CD14-positive monocyte (primary cell): ENCODE results near the gene ITGB6. TPM values are rescaled to one million over a fixed set of nuclear protein-coding genes. Genes with fewer than 3 reads are reported as not detected.

Source experiments
- DNase-seq, 3 donors: peaks; one replicate each; pipeline ENCODE4 v3.0.0-alpha.2; 2011 to 2022
- H2AFZ ChIP-seq: 2 replicates; pipeline ENCODE4 v1.6.0; 2012; ENCODE audit warnings: mild to moderate bottlenecking, low read depth, low read length, inconsistent platforms; ENCODE audit not compliant: insufficient read depth, poor library complexity, severe bottlenecking
- H3K27ac ChIP-seq, 2 donors: 1 replicate in 1 of 2; 2 replicates in 1 of 2; pipeline ENCODE4 v1.5.1; 2012 to 2013; ENCODE audit warnings: low read length in 2 of 2, control low read depth in 1 of 2, inconsistent platforms in 1 of 2, low read depth in 1 of 2, mild to moderate bottlenecking in 1 of 2
- H3K27me3 ChIP-seq, 2 donors: one replicate each; pipeline versions ENCODE4 v1.6.0 to v1.6.1; 2011 to 2013; ENCODE audit warnings: low read length in 2 of 2; ENCODE audit not compliant: control insufficient read depth in 2 of 2, insufficient read depth in 2 of 2
- H3K36me3 ChIP-seq, 2 donors: replicated peaks in 1 of 2; 1 replicate in 1 of 2; 2 replicates in 1 of 2; pipeline versions ENCODE4 v1.5.1 to v1.6.1; 2012 to 2013; ENCODE audit warnings: low read length in 2 of 2, control low read depth in 1 of 2, inconsistent platforms in 1 of 2, mild to moderate bottlenecking in 1 of 2; ENCODE audit not compliant: insufficient read depth in 2 of 2, control insufficient read depth in 1 of 2
- H3K4me1 ChIP-seq, 2 donors: 1 replicate in 1 of 2; 2 replicates in 1 of 2; pipeline versions ENCODE4 v1.5.1 to v1.6.1; 2012 to 2013; ENCODE audit warnings: low read length in 2 of 2, control low read depth in 1 of 2, inconsistent platforms in 1 of 2, mild to moderate bottlenecking in 1 of 2, moderate library complexity in 1 of 2; ENCODE audit not compliant: insufficient read depth in 2 of 2, control insufficient read depth in 1 of 2
- H3K4me2 ChIP-seq: replicated peaks from 2 replicates; pipeline ENCODE3; 2012; ENCODE audit warnings: low read length, moderate library complexity, mild to moderate bottlenecking; ENCODE audit not compliant: poor library complexity, severe bottlenecking; ENCODE audit errors: extremely low read depth
- H3K4me3 ChIP-seq, 3 experiments: fragments of 200-600 bp in 1 of 3; sonication (generic) in 1 of 3; replicated peaks in 1 of 3; 1 replicate in 2 of 3; 2 replicates in 1 of 3; pipeline ENCODE4 v1.5.1; 2011 to 2013; ENCODE audit warnings: low read length in 3 of 3, mild to moderate bottlenecking in 3 of 3, control low read depth in 2 of 3, low read depth in 2 of 3, inconsistent platforms in 1 of 3, moderate library complexity in 1 of 3
- H3K79me2 ChIP-seq: 2 replicates; pipeline ENCODE4 v1.6.0; 2012; ENCODE audit warnings: mild to moderate bottlenecking, control low read depth, inconsistent platforms, low read length, moderate library complexity; ENCODE audit not compliant: insufficient read depth
- H3K9ac ChIP-seq: 2 replicates; pipeline ENCODE4 v1.6.0; 2017; ENCODE audit warnings: low read length, mild to moderate bottlenecking; ENCODE audit not compliant: insufficient read depth, poor library complexity, severe bottlenecking
- H3K9me3 ChIP-seq, 2 donors: replicated peaks in 1 of 2; 1 replicate in 1 of 2; 2 replicates in 1 of 2; pipeline versions ENCODE4 v1.5.1 to v1.6.1; 2012 to 2013; ENCODE audit warnings: low read length in 2 of 2, control low read depth in 1 of 2; ENCODE audit not compliant: control insufficient read depth in 1 of 2, insufficient read depth in 1 of 2
- H4K20me1 ChIP-seq: 2 replicates; pipeline ENCODE4 v1.6.0; 2012; ENCODE audit warnings: mild to moderate bottlenecking, low read length, control low read depth, moderate library complexity; ENCODE audit not compliant: insufficient read depth
- H3K27ac Mint-ChIP-seq, 7 donors: one replicate each; pipeline ENCODE4 v1.8.0; 2020; ENCODE audit warnings: mild to moderate bottlenecking in 7 of 7, mixed read lengths in 7 of 7, moderate library complexity in 6 of 7, inconsistent platforms in 2 of 7
- H3K27me3 Mint-ChIP-seq, 3 donors: one replicate each; pipeline ENCODE4 v1.8.0; 2021 to 2022; ENCODE audit warnings: low read depth in 3 of 3, mild to moderate bottlenecking in 3 of 3, mixed read lengths in 3 of 3, moderate library complexity in 3 of 3, inconsistent platforms in 1 of 3
- H3K36me3 Mint-ChIP-seq, 2 donors: one replicate each; pipeline ENCODE4 v1.8.0; 2020; ENCODE audit warnings: mixed read lengths in 2 of 2, inconsistent platforms in 1 of 2, mild to moderate bottlenecking in 1 of 2
- H3K4me1 Mint-ChIP-seq: one replicate; pipeline ENCODE4 v1.8.0; 2020; ENCODE audit warnings: mild to moderate bottlenecking, mixed read lengths
- H3K4me3 Mint-ChIP-seq, 2 donors: one replicate each; pipeline ENCODE4 v1.8.0; 2020; ENCODE audit warnings: mild to moderate bottlenecking in 2 of 2, mixed read lengths in 2 of 2, moderate library complexity in 1 of 2
- H3K9me3 Mint-ChIP-seq, 7 donors: one replicate each; pipeline ENCODE4 v1.8.0; 2020 to 2022; ENCODE audit warnings: mixed read lengths in 7 of 7, mild to moderate bottlenecking in 6 of 7, moderate library complexity in 6 of 7, inconsistent platforms in 2 of 7
- WGBS: methylation state at CpG from one replicate; pipeline ENCODE4 v1.1.5; 2013; ENCODE audit warnings: missing lambda C conversion rate; ENCODE audit not compliant: insufficient coverage; 5-methylcytosine and 5-hydroxymethylcytosine counted together
- intact Hi-C, 2 donors: fragments of 100-400 bp; cut with micrococcal nuclease; formaldehyde crosslinking; loops; one replicate each; pipeline versions ENCODE4 v1.15.0 to v1.15.1; 2023
- polyA plus RNA-seq, 3 donors: library from polyadenylated mRNA; depleted of rRNA in 1 of 3; unstranded in 2 of 3; stranded (reverse) in 1 of 3; fragments of 300-500 nt in 2 of 3; fragments of >200 nt in 1 of 3; fragmentation: Illumina TruSeq in 2 of 3; gene quantifications; 1 replicate in 2 of 3; 2 replicates in 1 of 3; pipeline ENCODE4 v1.2.3, GENCODE V29; 2012 to 2021
- TF ChIP-seq, protein P1 (sequence below): fragments of 200-600 bp; IDR thresholded peaks from one replicate; pipeline ENCODE4 v1.8.0; 2022; ENCODE audit warnings: antibody characterized with exemption, mild to moderate bottlenecking

ITGB6 gene
- polyA plus RNA-seq, 3 donors, result not detected

DNA sequence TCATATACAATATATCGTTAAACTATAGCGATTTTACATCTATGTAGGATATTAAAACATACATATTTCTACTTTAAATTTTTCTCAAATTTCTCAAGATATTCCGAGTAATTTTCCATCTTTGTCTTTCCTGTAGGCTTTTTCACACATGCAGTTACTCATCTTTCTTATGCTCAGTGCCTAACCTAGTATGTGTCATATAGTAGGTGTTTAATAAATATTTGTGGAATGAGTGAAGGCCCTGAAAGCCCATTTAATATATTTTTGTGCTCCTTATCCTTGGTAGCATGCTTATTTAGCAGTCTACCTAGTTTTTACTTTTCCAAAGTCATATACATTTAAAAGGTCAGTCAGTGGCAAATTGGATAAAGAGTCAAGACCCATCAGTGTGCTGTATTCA is 67.3 kb downstream of the ITGB6 start:
- Mint-ChIP-seq H3K4me1 (peaks cover 3% of the 10 kb centered on the region), H3K36me3 (no peaks in the 10 kb centered on the region), H3K9me3 (peaks cover 0 to 3% (median 0%) of the 10 kb centered on the region in 7 donors), H3K27me3 (peaks cover 0 to 2% (median 0%) of the 10 kb centered on the region in 3 donors), H3K4me3 (no peak overlapping the region), H3K27ac (no peak overlapping the region)
- WGBS, result no CpG with 5 or more reads among the region's 3 CpGs
- no peaks in the 10 kb centered on the region for H3K27me3 ChIP-seq
- H3K9me3 ChIP-seq, result no peaks in the 10 kb centered on the region
- H3K36me3 ChIP-seq, result no peaks in the 10 kb centered on the region
- H3K27ac ChIP-seq, result no peak overlapping the region
- H3K79me2 ChIP-seq, result no peaks in the 10 kb centered on the region
- intact Hi-C loops, result no loop called here
- H3K4me2 ChIP-seq, result no peak overlapping the region
- no peak overlapping the region for H3K4me3 ChIP-seq
- TF ChIP-seq, protein P1, sequence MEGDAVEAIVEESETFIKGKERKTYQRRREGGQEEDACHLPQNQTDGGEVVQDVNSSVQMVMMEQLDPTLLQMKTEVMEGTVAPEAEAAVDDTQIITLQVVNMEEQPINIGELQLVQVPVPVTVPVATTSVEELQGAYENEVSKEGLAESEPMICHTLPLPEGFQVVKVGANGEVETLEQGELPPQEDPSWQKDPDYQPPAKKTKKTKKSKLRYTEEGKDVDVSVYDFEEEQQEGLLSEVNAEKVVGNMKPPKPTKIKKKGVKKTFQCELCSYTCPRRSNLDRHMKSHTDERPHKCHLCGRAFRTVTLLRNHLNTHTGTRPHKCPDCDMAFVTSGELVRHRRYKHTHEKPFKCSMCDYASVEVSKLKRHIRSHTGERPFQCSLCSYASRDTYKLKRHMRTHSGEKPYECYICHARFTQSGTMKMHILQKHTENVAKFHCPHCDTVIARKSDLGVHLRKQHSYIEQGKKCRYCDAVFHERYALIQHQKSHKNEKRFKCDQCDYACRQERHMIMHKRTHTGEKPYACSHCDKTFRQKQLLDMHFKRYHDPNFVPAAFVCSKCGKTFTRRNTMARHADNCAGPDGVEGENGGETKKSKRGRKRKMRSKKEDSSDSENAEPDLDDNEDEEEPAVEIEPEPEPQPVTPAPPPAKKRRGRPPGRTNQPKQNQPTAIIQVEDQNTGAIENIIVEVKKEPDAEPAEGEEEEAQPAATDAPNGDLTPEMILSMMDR, result no peak
- H4K20me1 ChIP-seq, result no peaks in the 10 kb centered on the region
- DNase-seq, result no peak
- H3K4me1 ChIP-seq, result no peaks in the 10 kb centered on the region
- H2AFZ ChIP-seq, result no peak overlapping the region
- no peak overlapping the region for H3K9ac ChIP-seq

DNA sequence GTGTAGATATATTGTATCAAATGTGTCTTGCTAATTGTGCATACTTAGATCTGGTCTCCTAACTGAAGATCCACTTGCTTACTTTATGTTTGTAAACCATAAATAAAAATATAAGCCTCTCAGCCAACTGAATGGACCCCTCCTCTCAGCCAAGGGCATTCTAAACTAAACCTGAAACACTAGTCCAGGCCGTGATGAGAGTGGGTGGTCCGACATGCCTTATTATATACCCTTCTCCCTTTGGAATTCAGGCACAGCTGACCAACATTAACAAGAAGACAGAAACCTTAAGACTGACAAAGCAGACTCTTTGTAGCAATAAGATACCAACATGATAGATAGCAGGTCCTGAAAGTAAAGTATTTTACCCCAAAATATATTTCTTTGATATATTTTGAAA is 73.3 kb downstream of the ITGB6 start:
- H3K27me3 Mint-ChIP-seq, result peaks cover 2 to 5% (median 4%) of the 10 kb centered on the region in 3 donors
- no peak overlapping the region for H3K4me3 ChIP-seq
- H3K4me1 ChIP-seq, result no peaks in the 10 kb centered on the region
- no peak overlapping the region for H3K9ac ChIP-seq
- H3K36me3 Mint-ChIP-seq, result no peaks in the 10 kb centered on the region
- H3K9me3 Mint-ChIP-seq, result no peaks in the 10 kb centered on the region
- TF ChIP-seq, protein P1, result no peak
- H3K27ac Mint-ChIP-seq, result no peak overlapping the region
- no peaks in the 10 kb centered on the region for H3K27me3 ChIP-seq
- no peaks in the 10 kb centered on the region for H3K79me2 ChIP-seq
- DNase-seq, result no peak
- H3K27ac ChIP-seq, result no peak overlapping the region
- H3K9me3 ChIP-seq, result no peaks in the 10 kb centered on the region
- H3K4me2 ChIP-seq, result no peak overlapping the region
- intact Hi-C loops, result no loop called here
- H3K4me1 Mint-ChIP-seq, result no peaks in the 10 kb centered on the region
- no peak overlapping the region for H2AFZ ChIP-seq
- H4K20me1 ChIP-seq, result no peaks in the 10 kb centered on the region
- no peaks in the 10 kb centered on the region for H3K36me3 ChIP-seq
- WGBS, result no CpG with 5 or more reads among the region's 2 CpGs
- no peak overlapping the region for H3K4me3 Mint-ChIP-seq
